IPS-20b (cell line): ENCODE results near the gene TRPM2.

Experiments used
- H3K27ac ChIP-seq: one replicate; pipeline ENCODE4 v1.5.1; 2013; ENCODE audit warnings: low read length
- H3K27me3 ChIP-seq: 2 replicates; pipeline ENCODE4 v1.6.1; 2013; ENCODE audit warnings: mild to moderate bottlenecking, low read length, inconsistent platforms; ENCODE audit not compliant: insufficient read depth
- H3K36me3 ChIP-seq: 2 replicates; pipeline ENCODE4 v1.6.1; 2013; ENCODE audit warnings: low read depth, mild to moderate bottlenecking, inconsistent platforms, low read length, moderate library complexity; ENCODE audit not compliant: insufficient read depth
- H3K4me1 ChIP-seq: 2 replicates; pipeline ENCODE4 v1.6.1; 2013; ENCODE audit warnings: mild to moderate bottlenecking, control low read depth, inconsistent platforms, low read length, moderate library complexity; ENCODE audit not compliant: insufficient read depth
- H3K4me3 ChIP-seq: 2 replicates; pipeline ENCODE4 v1.5.1; 2013; ENCODE audit warnings: mild to moderate bottlenecking, low read length, inconsistent platforms
- H3K9ac ChIP-seq: 2 replicates; pipeline ENCODE4 v1.6.1; 2013; ENCODE audit warnings: low read depth, mild to moderate bottlenecking, inconsistent platforms, low read length, moderate library complexity
- H3K9me3 ChIP-seq: 2 replicates; pipeline ENCODE4 v1.6.1; 2013; ENCODE audit warnings: mild to moderate bottlenecking, low read depth, low read length, inconsistent platforms; ENCODE audit not compliant: insufficient read depth

Gene TRPM2

GRCh38 chr21:44324106-44324853 is 29.1 kb upstream of the TRPM2 start:
- Histone ChIP-seq H3K36me3 (no peaks in the 10 kb centered on the region; the same call in 1 of the 2 replicates), H3K27me3 (no peaks in the 10 kb centered on the region), H3K4me1 (no peaks in the 10 kb centered on the region), H3K4me3 (no peak overlapping the region), H3K9ac (no peak overlapping the region), H3K9me3 (no peaks in the 10 kb centered on the region), H3K27ac (no peak overlapping the region)

- Histone ChIP-seq H3K27me3 (no peaks in the 10 kb centered on the region), H3K27ac (no peak overlapping the region), H3K9ac (no peak overlapping the region), H3K9me3 (no peaks in the 10 kb centered on the region), H3K4me3 (no peak overlapping the region), H3K36me3 (no peaks in the 10 kb centered on the region; the same call in 1 of the 2 replicates), H3K4me1 (no peaks in the 10 kb centered on the region)
These were observed 28.6 kb upstream of the TRPM2 start for GRCh38 chr21:44324854-44325107.

- H3K9me3 ChIP-seq: no peaks in the 10 kb centered on the region
- H3K36me3 ChIP-seq: no peaks in the 10 kb centered on the region; the same call in 1 of the 2 replicates
- no peak overlapping the region for H3K4me3 ChIP-seq
- no peak overlapping the region for H3K27ac ChIP-seq
- H3K27me3 ChIP-seq: no peaks in the 10 kb centered on the region
- H3K4me1 ChIP-seq: no peaks in the 10 kb centered on the region
- no peak overlapping the region; the same call in 1 of the 2 replicates for H3K9ac ChIP-seq
These were observed 27.8 kb upstream of the TRPM2 start for GRCh38 chr21:44325386-44326271.

- H3K9ac ChIP-seq: no peak overlapping the region
- no peaks in the 10 kb centered on the region; the same call in 1 of the 2 replicates for H3K36me3 ChIP-seq
- H3K9me3 ChIP-seq: no peaks in the 10 kb centered on the region
- H3K27ac ChIP-seq: no peak overlapping the region
- H3K4me1 ChIP-seq: no peaks in the 10 kb centered on the region
- H3K27me3 ChIP-seq: no peaks in the 10 kb centered on the region
- no peak overlapping the region for H3K4me3 ChIP-seq
These were observed 27.2 kb upstream of the TRPM2 start for GRCh38 chr21:44326272-44326647.

GRCh38 chr21:44326716-44327602 is 26.5 kb upstream of the TRPM2 start:
- Histone ChIP-seq H3K27me3 (no peaks in the 10 kb centered on the region), H3K9ac (no peak overlapping the region), H3K9me3 (no peaks in the 10 kb centered on the region), H3K4me3 (no peak overlapping the region), H3K27ac (no peak overlapping the region), H3K36me3 (no peaks in the 10 kb centered on the region; the same call in 1 of the 2 replicates), H3K4me1 (no peaks in the 10 kb centered on the region)

- Histone ChIP-seq H3K36me3 (no peaks in the 10 kb centered on the region), H3K4me3 (no peak overlapping the region), H3K27ac (no peak overlapping the region), H3K4me1 (no peaks in the 10 kb centered on the region), H3K27me3 (no peaks in the 10 kb centered on the region), H3K9me3 (no peaks in the 10 kb centered on the region), H3K9ac (no peak overlapping the region)
These were observed 25.8 kb upstream of the TRPM2 start for GRCh38 chr21:44327603-44327974.

GRCh38 chr21:44328242-44328895 is 25.1 kb upstream of the TRPM2 start:
- no peaks in the 10 kb centered on the region for H3K9me3 ChIP-seq
- H3K27ac ChIP-seq: no peak overlapping the region
- H3K36me3 ChIP-seq: no peaks in the 10 kb centered on the region
- H3K4me3 ChIP-seq: no peak overlapping the region
- no peaks in the 10 kb centered on the region for H3K4me1 ChIP-seq
- no peaks in the 10 kb centered on the region for H3K27me3 ChIP-seq
- H3K9ac ChIP-seq: no peak overlapping the region

GRCh38 chr21:44329086-44329889 is 24.1 kb upstream of the TRPM2 start:
- Histone ChIP-seq H3K9ac (no peak overlapping the region; the same call in 1 of the 2 replicates), H3K27me3 (no peaks in the 10 kb centered on the region), H3K27ac (no peak overlapping the region), H3K9me3 (no peaks in the 10 kb centered on the region), H3K4me3 (no peak overlapping the region), H3K4me1 (no peaks in the 10 kb centered on the region), H3K36me3 (no peaks in the 10 kb centered on the region)

- H3K9me3 ChIP-seq: no peaks in the 10 kb centered on the region
- no peaks in the 10 kb centered on the region for H3K36me3 ChIP-seq
- no peaks in the 10 kb centered on the region for H3K4me1 ChIP-seq
- H3K9ac ChIP-seq: no peak overlapping the region; the same call in 1 of the 2 replicates
- H3K27me3 ChIP-seq: no peaks in the 10 kb centered on the region
- H3K4me3 ChIP-seq: no peak overlapping the region
- H3K27ac ChIP-seq: no peak overlapping the region
These were observed 23.3 kb upstream of the TRPM2 start for GRCh38 chr21:44329971-44330681.

GRCh38 chr21:44330698-44331097 is 22.7 kb upstream of the TRPM2 start:
- H3K4me1 ChIP-seq: no peaks in the 10 kb centered on the region
- no peak overlapping the region for H3K4me3 ChIP-seq
- H3K27ac ChIP-seq: no peak overlapping the region
- no peaks in the 10 kb centered on the region for H3K9me3 ChIP-seq
- no peak overlapping the region for H3K9ac ChIP-seq
- no peaks in the 10 kb centered on the region for H3K27me3 ChIP-seq
- H3K36me3 ChIP-seq: no peaks in the 10 kb centered on the region
